Endothelial cell (in vitro differentiated cells): ENCODE data around the gene NPR3. TPM values are rescaled to one million over a fixed set of nuclear protein-coding genes. Genes with fewer than 3 reads are reported as not detected.

Source experiments
- DNase-seq: peaks from one replicate; pipeline ENCODE4 v3.0.0; 2021; ENCODE audit warnings: low spot score
- H3K27ac Mint-ChIP-seq: one replicate; pipeline ENCODE4 v1.8.0; 2021; ENCODE audit warnings: mixed read lengths, inconsistent platforms; ENCODE audit not compliant: unreplicated experiment
- H3K27me3 Mint-ChIP-seq: one replicate; pipeline ENCODE4 v1.8.0; 2021; ENCODE audit warnings: mild to moderate bottlenecking, moderate library complexity, mixed read lengths, inconsistent platforms; ENCODE audit not compliant: unreplicated experiment
- H3K36me3 Mint-ChIP-seq: one replicate; pipeline ENCODE4 v1.8.0; 2021; ENCODE audit warnings: mild to moderate bottlenecking, low read depth, mixed read lengths, inconsistent platforms; ENCODE audit not compliant: unreplicated experiment
- H3K4me1 Mint-ChIP-seq: one replicate; pipeline ENCODE4 v1.8.0; 2021; ENCODE audit warnings: mild to moderate bottlenecking, mixed read lengths, inconsistent platforms; ENCODE audit not compliant: unreplicated experiment
- H3K4me3 Mint-ChIP-seq: one replicate; pipeline ENCODE4 v1.8.0; 2021; ENCODE audit warnings: mild to moderate bottlenecking, mixed read lengths, inconsistent platforms; ENCODE audit not compliant: unreplicated experiment
- H3K9me3 Mint-ChIP-seq: one replicate; pipeline ENCODE4 v1.8.0; 2021; ENCODE audit warnings: mixed read lengths, inconsistent platforms; ENCODE audit not compliant: unreplicated experiment
- CTCF ChIP-seq: fragments of 200-600 bp; sonication (generic); IDR thresholded peaks from one replicate; pipeline ENCODE4 v1.5.0; 2021; ENCODE audit warnings: antibody characterized with exemption; ENCODE audit not compliant: unreplicated experiment
- total RNA-seq: library from RNA; stranded (reverse); fragmentation: NEBNext Ultra II Directional; extraction: Animal tissue kit (Norgen Biotek cat#: 25700); gene quantifications from one replicate; pipeline ENCODE4 v1.2.1, GENCODE V29; 2021; ENCODE audit not compliant: unreplicated experiment

NPR3 gene
- total RNA-seq, 1 donor from 2014 or later = 73.3 TPM

- Mint-ChIP-seq H3K27ac (no peak overlapping the region), H3K4me1 (no peaks in the 10 kb centered on the region), H3K9me3 (no peaks in the 10 kb centered on the region), H3K27me3 (peaks cover 5% of the 10 kb centered on the region), H3K36me3 (peaks cover 51% of the 10 kb centered on the region), H3K4me3 (no peak overlapping the region)
- TF ChIP-seq CTCF = no peak
- DNase-seq = no peak
These were observed 68.8 kb downstream of the NPR3 start for GRCh38 chr5:32779754-32780415.

GRCh38 chr5:32780508-32780919 is 69.4 kb downstream of the NPR3 start:
- Mint-ChIP-seq H3K36me3 (peaks cover 52% of the 10 kb centered on the region), H3K9me3 (no peaks in the 10 kb centered on the region), H3K4me3 (no peak overlapping the region), H3K27me3 (peaks cover 5% of the 10 kb centered on the region), H3K27ac (no peak overlapping the region), H3K4me1 (no peaks in the 10 kb centered on the region)
- TF ChIP-seq CTCF = no peak
- no peak for DNase-seq

- Mint-ChIP-seq H3K27me3 (peaks cover 5% of the 10 kb centered on the region), H3K9me3 (no peaks in the 10 kb centered on the region), H3K27ac (no peak overlapping the region), H3K4me3 (no peak overlapping the region), H3K4me1 (peaks cover 3% of the 10 kb centered on the region), H3K36me3 (peaks cover 50% of the 10 kb centered on the region)
- TF ChIP-seq CTCF = no peak
- DNase-seq = no peak
These were observed 72.5 kb downstream of the NPR3 start for GRCh38 chr5:32783661-32784060.

- Mint-ChIP-seq H3K4me1 (peaks cover 3% of the 10 kb centered on the region), H3K27me3 (peaks cover 4% of the 10 kb centered on the region), H3K36me3 (peaks cover 42% of the 10 kb centered on the region), H3K9me3 (no peaks in the 10 kb centered on the region), H3K4me3 (no peak overlapping the region), H3K27ac (no peak overlapping the region)
- DNase-seq = no peak
- no peak for TF ChIP-seq CTCF
These were observed 74.6 kb downstream of the NPR3 start for GRCh38 chr5:32785611-32786254.

GRCh38 chr5:32786311-32786710 is 75.2 kb downstream of the NPR3 start:
- Mint-ChIP-seq H3K9me3 (no peaks in the 10 kb centered on the region), H3K4me3 (no peak overlapping the region), H3K36me3 (peaks cover 41% of the 10 kb centered on the region), H3K27me3 (peaks cover 4% of the 10 kb centered on the region), H3K4me1 (peaks cover 3% of the 10 kb centered on the region), H3K27ac (no peak overlapping the region)
- TF ChIP-seq CTCF = no peak
- no peak for DNase-seq
